AG04450 (cell line): ENCODE measurements around the gene RPL21. TPM values are rescaled to one million over a fixed set of nuclear protein-coding genes. Genes with fewer than 3 reads are reported as not detected.

Experiments
- CTCF ChIA-PET: fragments of 300-600, 350-600 bp; formaldehyde crosslinking; extraction: SDS; loops from one replicate; lab custom pipeline; 2022; ENCODE audit warnings: antibody characterized with exemption, inconsistent platforms; lab: Charles Lee
- POLR2A ChIA-PET: fragments of 350-600 bp; formaldehyde crosslinking; extraction: SDS; loops from one replicate; lab custom pipeline; 2021; ENCODE audit warnings: antibody characterized with exemption, inconsistent platforms; lab: Yijun Ruan, JAX
- DNase-seq: peaks from one replicate; pipeline ENCODE4 v3.0.0-alpha.2; 2011; ENCODE audit warnings: low read depth, low spot score
- H3K27ac ChIP-seq: one replicate; pipeline ENCODE4 v1.5.1; 2012; ENCODE audit warnings: low read depth, low read length, control low read depth
- H3K27me3 ChIP-seq: one replicate; pipeline ENCODE4 v1.6.0; 2012; ENCODE audit warnings: low read length; ENCODE audit not compliant: control insufficient read depth, insufficient read depth
- H3K4me3 ChIP-seq: 2 replicates; pipeline ENCODE4 v1.5.1; 2011; ENCODE audit warnings: mild to moderate bottlenecking, low read depth, low read length, control low read depth
- H3K9me3 ChIP-seq: 2 replicates; pipeline ENCODE4 v1.5.1; 2012; ENCODE audit warnings: low read length; ENCODE audit not compliant: control insufficient read depth, insufficient read depth
- CTCF ChIP-seq: IDR thresholded peaks from 2 replicates; pipeline ENCODE4 v1.5.1; 2011; ENCODE audit warnings: low read depth, low read length, control low read depth, inconsistent platforms
- polyA plus RNA-seq: library from polyadenylated mRNA; depleted of rRNA; stranded (reverse); fragments of >200 nt; gene quantifications from 2 replicates; pipeline ENCODE4 v1.2.3, GENCODE V29; 2011; rRNA removed
- small RNA-seq: library from RNA; depleted of rRNA; stranded (forward); fragments of <200 nt; gene quantifications from one replicate; pipeline ENCODE3, GENCODE V24; 2012; ENCODE audit warnings: low read depth; ENCODE audit not compliant: insufficient read length

Gene RPL21
- polyA plus RNA-seq, 1 experiment: 1,942 TPM

DNA sequence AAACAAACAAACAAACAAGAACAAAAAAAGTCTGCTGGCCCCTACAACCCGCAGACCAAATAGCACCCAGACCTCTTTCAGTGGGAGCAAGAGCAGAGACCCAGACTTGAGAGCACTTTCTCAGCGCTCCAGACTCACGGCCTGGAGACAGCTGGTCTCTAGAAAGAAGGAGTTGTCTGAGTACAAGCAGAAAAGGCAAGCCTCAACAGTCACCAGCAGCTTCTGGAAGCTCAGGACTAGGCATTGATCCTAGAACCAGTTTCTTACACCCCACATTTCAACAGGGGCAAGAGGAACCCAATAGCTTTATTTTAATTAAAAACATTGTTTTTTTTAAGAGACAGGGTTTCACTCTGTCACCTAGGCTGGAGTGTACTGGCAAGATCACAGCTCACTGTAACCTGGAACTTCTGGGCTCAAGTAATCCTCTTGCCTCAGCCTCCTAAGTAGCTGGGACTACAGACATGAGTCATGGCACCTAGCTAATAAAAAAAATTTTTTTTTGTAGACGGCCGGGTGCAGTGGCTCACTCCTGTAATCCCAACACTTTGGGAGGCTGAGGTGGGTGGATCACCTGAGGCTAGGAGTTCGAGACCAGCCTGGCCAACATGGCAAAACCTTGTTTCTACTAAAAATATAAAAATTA lies 49.7 kb downstream of the RPL21 start:
- ChIA-PET POLR2A (no interaction called here), CTCF (interaction anchor here (3.1 kb wide), 1 partner anchor 354 kb away, joined by 14 read pairs; no protein-coding TSS in a partner anchor)
- no peak for TF ChIP-seq CTCF
- no peak overlapping the region for H3K27ac ChIP-seq
- H3K9me3 ChIP-seq: no peaks in the 10 kb centered on the region
- DNase-seq: no peak
- peaks cover 12% of the 10 kb centered on the region for H3K27me3 ChIP-seq
- H3K4me3 ChIP-seq: no peak overlapping the region

GRCh38 chr13:27302643-27303262 lies 51.4 kb downstream of the RPL21 start:
- ChIA-PET POLR2A (no interaction called here), CTCF (interaction anchor here (0.6 to 3.1 kb wide), 4 partner anchors 36 to 356 kb away, joined by 3 to 14 read pairs (median 4); no protein-coding TSS in a partner anchor)
- no peaks in the 10 kb centered on the region for H3K9me3 ChIP-seq
- no peak for TF ChIP-seq CTCF
- no peak overlapping the region for H3K27ac ChIP-seq
- H3K27me3 ChIP-seq: peaks cover 20% of the 10 kb centered on the region
- no peak overlapping the region for H3K4me3 ChIP-seq
- no peak for DNase-seq

DNA sequence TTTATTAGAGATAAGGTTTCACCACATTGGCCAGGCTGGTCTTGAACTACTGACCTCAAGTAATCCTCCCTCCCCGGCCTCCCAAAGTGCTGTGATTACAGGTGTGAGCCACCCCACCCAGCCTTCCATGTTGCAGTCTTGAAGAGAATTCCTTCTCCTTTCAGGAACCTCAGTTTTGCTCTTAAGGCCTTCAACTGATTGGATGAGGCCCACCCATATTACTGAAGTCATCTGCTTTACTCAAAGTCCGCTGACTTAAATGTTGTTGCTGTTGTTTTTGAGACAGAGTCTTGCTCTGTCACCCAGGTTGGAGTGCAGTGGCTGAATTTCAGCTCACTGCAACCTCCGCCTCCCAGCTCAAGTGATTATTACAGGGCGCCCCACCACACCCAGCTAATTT lies 52.7 kb downstream of the RPL21 start:
- H3K27me3 ChIP-seq: peaks cover 14% of the 10 kb centered on the region
- H3K27ac ChIP-seq: no peak overlapping the region
- no peak for DNase-seq
- ChIA-PET POLR2A (no interaction called here), CTCF (no interaction called here)
- no peaks in the 10 kb centered on the region for H3K9me3 ChIP-seq
- H3K4me3 ChIP-seq: no peak overlapping the region
- no peak for TF ChIP-seq CTCF

DNA sequence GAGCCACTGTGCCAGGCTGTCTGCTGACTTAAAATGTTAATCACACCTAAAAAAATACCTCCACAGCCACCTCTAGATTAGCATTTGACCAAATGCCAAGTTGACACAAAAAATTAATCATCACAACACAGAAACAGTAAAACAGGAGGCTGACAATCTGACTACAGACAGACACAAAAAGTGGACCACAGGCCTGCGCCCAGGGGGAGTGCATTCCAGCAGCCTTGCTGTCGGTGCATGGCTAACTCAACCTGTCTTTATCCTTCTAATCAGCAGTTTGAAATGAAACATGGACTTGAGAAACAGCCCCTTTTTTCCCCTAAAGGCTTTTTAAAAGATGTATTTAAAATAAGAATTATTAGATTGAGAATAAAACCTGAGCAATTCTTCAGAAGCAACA lies 53.3 kb downstream of the RPL21 start:
- POLR2A ChIA-PET: interaction anchor here (0.6 kb wide), 1 partner anchor 348 kb away, joined by 4 read pairs; no protein-coding TSS in a partner anchor
- no peak for DNase-seq
- CTCF ChIA-PET: no interaction called here
- Histone ChIP-seq H3K4me3 (no peak overlapping the region), H3K27ac (no peak overlapping the region), H3K9me3 (no peaks in the 10 kb centered on the region), H3K27me3 (peaks cover 11% of the 10 kb centered on the region)
- no peak for TF ChIP-seq CTCF

Small RNA genes within 50 kb of the gene (small RNA-seq; reads per million reads assigned to genes)
- not detected for gene SNORA27
- gene SNORD102: not detected

Other genes with a start within 250 kb of the RPL21 start
- gene USP12, start 79.7 kb upstream of the RPL21 start, polyA plus RNA-seq: 14.4 and 18.0 TPM in 2 replicates
- 13.5 and 14.4 TPM in 2 replicates for gene RASL11A, start 19.3 kb downstream of the RPL21 start, polyA plus RNA-seq
- 89.0 and 104 TPM in 2 replicates for gene GTF3A, start 173.1 kb downstream of the RPL21 start, polyA plus RNA-seq
- 52.1 and 72.5 TPM in 2 replicates for gene MTIF3, start 199.0 kb downstream of the RPL21 start, polyA plus RNA-seq